ENCODE data around the gene WWOX. TPM values are rescaled to one million over a fixed set of nuclear protein-coding genes. Genes with fewer than 3 reads are reported as not detected.

WWOX gene
- polyA plus RNA-seq, 2 of the 4 experiments (the other 2 are of a cell fraction) = 16.0 to 17.2 TPM

- CTCF ChIA-PET = no interaction called here
- Histone ChIP-seq H3K9me3 (no peaks in the 10 kb centered on the region), H3K27ac (no peak overlapping the region), H3K4me2 (peak overlapping the region; percentile 1; the same call in 1 of the 3 replicates), H3K4me1 (peaks cover 17% of the 10 kb centered on the region; the same call in 2 of the 3 replicates), H3K4me3 (no peak overlapping the region)
- WGBS (ENCODE audit: missing lambda C conversion rate) = 36% methylated on average over 6 of the region's 6 CpGs
- no peak for TF ChIP-seq NPAS2 (CRISPR knock-in tag; IDR thresholded peaks at IDR 0.05; ENCODE audit: borderline replicate concordance)
- TF ChIP-seq CTCF (IDR thresholded peaks at IDR 0.05) = no peak
- TF ChIP-seq EHMT2 (IDR thresholded peaks at IDR 0.05; ENCODE audit: low read depth) = no peak
- no peak for TF ChIP-seq RCOR1 (IDR thresholded peaks at IDR 0.05; ENCODE audit: low read depth, low read length)
- TF ChIP-seq RAD21 (conservative IDR thresholded peaks at IDR 0.05 in 1 of 2, IDR thresholded peaks at IDR 0.05 in 1 of 2) = no peak
- TF ChIP-seq RARB (CRISPR knock-in tag; IDR thresholded peaks at IDR 0.05) = no peak
- no peak for TF ChIP-seq MAX (IDR thresholded peaks at IDR 0.05)
- TF ChIP-seq JUNB (IDR thresholded peaks at IDR 0.05) = no peak
- TF ChIP-seq NR3C1 (IDR thresholded peaks at IDR 0.05) = no peak
- TF ChIP-seq CHD2 (IDR thresholded peaks at IDR 0.05; ENCODE audit: low read length, partially characterized antibody) = no peak
- TF ChIP-seq SMC3 (IDR thresholded peaks at IDR 0.05) = no peak
- TF ChIP-seq GATA3 (IDR thresholded peaks at IDR 0.05; ENCODE audit: borderline replicate concordance) = no peak
- TF ChIP-seq ZNF302 (CRISPR knock-in tag; IDR thresholded peaks at IDR 0.05) = no peak
- TF ChIP-seq PHF8 (IDR thresholded peaks at IDR 0.05; ENCODE audit: borderline replicate concordance, low read depth) = no peak
- DNase-seq (ENCODE audit: low read depth in 1 of 2, low spot score in 1 of 2) (no peak), FAIRE-seq (no peak), ATAC-seq (peak in 1 of 2 experiments; percentile 49; a peak in 2 of 6 replicates)
- POLR2A ChIA-PET = interaction anchor here (0.7 kb wide), 1 partner anchor 9 kb away, joined by 3 read pairs; no protein-coding TSS in a partner anchor
These were observed 101.2 kb downstream of the WWOX start for GRCh38 chr16:78200623-78201096.

- WGBS (ENCODE audit: missing lambda C conversion rate) = 70% methylated on average over 3 of the region's 3 CpGs
These were observed 106.1 kb downstream of the WWOX start for GRCh38 chr16:78205506-78205905.

More at GRCh38 chr16:78205506-78205905, 106.1 kb downstream of the WWOX start:
- DNase-seq (ENCODE audit: low read depth in 1 of 2, low spot score in 1 of 2) = no peak
- CTCF ChIA-PET = no interaction called here
- POLR2A ChIA-PET = no interaction called here
- Histone ChIP-seq H3K4me2 (no peak overlapping the region), H3K4me3 (no peak overlapping the region), H3K4me1 (peaks cover 22% of the 10 kb centered on the region; the same call in 2 of the 3 replicates), H3K9me3 (no peaks in the 10 kb centered on the region), H3K27ac (no peak overlapping the region)
- TF ChIP-seq FOSL2 (IDR thresholded peaks at IDR 0.05) (no peak), FOSL2 (CRISPR knock-in tag; IDR thresholded peaks at IDR 0.05) (no peak), FOSB (CRISPR knock-in tag; IDR thresholded peaks at IDR 0.05) (no peak), POLR2A (IDR thresholded peaks at IDR 0.05; ENCODE audit: low read length) (no peak), USF2 (IDR thresholded peaks at IDR 0.05) (no peak), KDM5A (IDR thresholded peaks at IDR 0.05) (no peak), BCL3 (IDR thresholded peaks at IDR 0.05) (no peak), FOXS1 (CRISPR knock-in tag; IDR thresholded peaks at IDR 0.05) (no peak), MAX (IDR thresholded peaks at IDR 0.05) (no peak), NFE2L2 (conservative IDR thresholded peaks at IDR 0.05; ENCODE audit: low read length) (no peak), TFCP2L1 (CRISPR knock-in tag; IDR thresholded peaks at IDR 0.05) (no peak)
- ATAC-seq = no peak
- FAIRE-seq = no peak
